Measurements from ENCODE around the gene ZCCHC12. TPM values are rescaled to one million over a fixed set of nuclear protein-coding genes. Genes with fewer than 3 reads are reported as not detected.
"Not testable (repeated sequence)": the region's sequence is repeated elsewhere in the genome, so short reads cannot be mapped to it uniquely, and the experiment has no call there.

The ZCCHC12 gene
- total and polyA plus RNA-seq, 2 experiments from 2014 or later: not detected

- Histone ChIP-seq H3K4me1 (ENCODE audit: insufficient read depth) (no peaks in the 10 kb centered on the region), H3F3A (ENCODE audit: insufficient read depth) (no peaks in the 10 kb centered on the region), H3K36me3 (ENCODE audit: low read depth) (no peaks in the 10 kb centered on the region), H3K4me2 (ENCODE audit: unreplicated experiment) (no peak overlapping the region), H3K27ac (no peak overlapping the region), H2AFZ (no peak overlapping the region), H3K27me3 (replicated peaks; ENCODE audit: insufficient read depth) (no peaks in the 10 kb centered on the region), H3K4me3 (no peak overlapping the region), H4K20me1 (ENCODE audit: insufficient read depth) (no peaks in the 10 kb centered on the region), H3K79me2 (ENCODE audit: insufficient read depth) (no peaks in the 10 kb centered on the region), H3K9me2 (ENCODE audit: insufficient read depth) (no peaks in the 10 kb centered on the region), H3K9me3 (ENCODE audit: low read depth) (no peaks in the 10 kb centered on the region), H3K9ac (no peak overlapping the region)
- TF ChIP-seq EZH2phosphoT487 (IDR thresholded peaks at IDR 0.05; ENCODE audit: insufficient read depth, low read depth): no peak
- TF ChIP-seq EZH2 (IDR thresholded peaks at IDR 0.05; ENCODE audit: insufficient read depth, poor library complexity, severe bottlenecking): no peak
- WGBS, 2 experiments (ENCODE audit: low coverage in 1 of 2, low lambda C conversion rate in 2 of 2, missing lambda C conversion rate in 2 of 2): 48 to 51% methylated on average over 5 of the region's 5 CpGs
- in situ Hi-C loops (cut with MboI): no loop called here
- DNase-seq: no peak
Observed at GRCh38 chrX:118795528-118796280, 27.9 kb upstream of the ZCCHC12 start.

- H3F3A ChIP-seq (ENCODE audit: insufficient read depth): no peaks in the 10 kb centered on the region
- H3K27ac ChIP-seq: no peak overlapping the region
- no peaks in the 10 kb centered on the region for H3K36me3 ChIP-seq (ENCODE audit: low read depth)
- H3K27me3 ChIP-seq (replicated peaks; ENCODE audit: insufficient read depth): no peaks in the 10 kb centered on the region
- no peaks in the 10 kb centered on the region for H3K79me2 ChIP-seq (ENCODE audit: insufficient read depth)
- H3K4me1 ChIP-seq (ENCODE audit: insufficient read depth): no peaks in the 10 kb centered on the region
- 9 to 22% methylated on average over 1 of the region's 1 CpG for WGBS, 2 experiments (ENCODE audit: low coverage in 1 of 2, low lambda C conversion rate in 2 of 2, missing lambda C conversion rate in 2 of 2)
- H3K4me2 ChIP-seq (ENCODE audit: unreplicated experiment): no peak overlapping the region
- H3K9me2 ChIP-seq (ENCODE audit: insufficient read depth): no peaks in the 10 kb centered on the region
- no peaks in the 10 kb centered on the region for H4K20me1 ChIP-seq (ENCODE audit: insufficient read depth)
- H3K9me3 ChIP-seq (ENCODE audit: low read depth): no peaks in the 10 kb centered on the region
- peak; percentile 17 for DNase-seq
- in situ Hi-C loops (cut with MboI): loop anchor here (10.0 to 25.0 kb wide), 2 partner anchors 178 to 341 kb away; no protein-coding TSS in a partner anchor
- TF ChIP-seq EZH2phosphoT487 (IDR thresholded peaks at IDR 0.05; ENCODE audit: insufficient read depth, low read depth) (no peak), EZH2 (IDR thresholded peaks at IDR 0.05; ENCODE audit: insufficient read depth, poor library complexity, severe bottlenecking) (no peak)
- no peak overlapping the region for H3K4me3 ChIP-seq
- no peak overlapping the region for H3K9ac ChIP-seq
- no peak overlapping the region for H2AFZ ChIP-seq
Observed at GRCh38 chrX:118802857-118803256, 20.8 kb upstream of the ZCCHC12 start.

- Histone ChIP-seq H3K36me3 (ENCODE audit: low read depth) (no peaks in the 10 kb centered on the region), H3K79me2 (ENCODE audit: insufficient read depth) (no peaks in the 10 kb centered on the region), H3K27me3 (replicated peaks; ENCODE audit: insufficient read depth) (no peaks in the 10 kb centered on the region), H3K27ac (no peak overlapping the region), H3K4me1 (ENCODE audit: insufficient read depth) (no peaks in the 10 kb centered on the region), H2AFZ (no peak overlapping the region), H3K9ac (no peak overlapping the region), H4K20me1 (ENCODE audit: insufficient read depth) (no peaks in the 10 kb centered on the region), H3K9me3 (ENCODE audit: low read depth) (no peaks in the 10 kb centered on the region), H3K9me2 (ENCODE audit: insufficient read depth) (no peaks in the 10 kb centered on the region), H3K4me3 (no peak overlapping the region), H3K4me2 (ENCODE audit: unreplicated experiment) (no peak overlapping the region), H3F3A (ENCODE audit: insufficient read depth) (no peaks in the 10 kb centered on the region)
- peak; percentile 65 for DNase-seq
- TF ChIP-seq EZH2phosphoT487 (IDR thresholded peaks at IDR 0.05; ENCODE audit: insufficient read depth, low read depth) (no peak), EZH2 (IDR thresholded peaks at IDR 0.05; ENCODE audit: insufficient read depth, poor library complexity, severe bottlenecking) (no peak)
- WGBS, 2 experiments (ENCODE audit: low coverage in 1 of 2, low lambda C conversion rate in 2 of 2, missing lambda C conversion rate in 2 of 2): 23 to 32% methylated on average over 4 of the region's 4 CpGs
- in situ Hi-C loops (cut with MboI): loop anchor here (10.0 to 25.0 kb wide), 2 partner anchors 183 to 345 kb away; no protein-coding TSS in a partner anchor
Observed at GRCh38 chrX:118807151-118808017, 16.2 kb upstream of the ZCCHC12 start.

- H3K9ac ChIP-seq; H4K20me1 ChIP-seq (ENCODE audit: insufficient read depth); H3K27me3 ChIP-seq (replicated peaks; ENCODE audit: insufficient read depth); H3K4me1 ChIP-seq (ENCODE audit: insufficient read depth); H3K79me2 ChIP-seq (ENCODE audit: insufficient read depth); H2AFZ ChIP-seq; H3K36me3 ChIP-seq (ENCODE audit: low read depth); H3F3A ChIP-seq (ENCODE audit: insufficient read depth); H3K27ac ChIP-seq; H3K4me2 ChIP-seq (ENCODE audit: unreplicated experiment); H3K4me3 ChIP-seq; H3K9me3 ChIP-seq (ENCODE audit: low read depth); DNase-seq; H3K9me2 ChIP-seq (ENCODE audit: insufficient read depth): not testable (repeated sequence)
- WGBS, 2 experiments (ENCODE audit: low coverage in 1 of 2, low lambda C conversion rate in 2 of 2, missing lambda C conversion rate in 2 of 2): 93 to 95% methylated on average over 4 of the region's 4 CpGs
- in situ Hi-C loops (cut with MboI): loop anchor here (25.0 kb wide), 1 partner anchor 355 kb away; no protein-coding TSS in a partner anchor
Observed at GRCh38 chrX:118817257-118817656, 6.4 kb upstream of the ZCCHC12 start.

Data from GM23248 (cell line).